Colon (tissue), 2 donors: Measurements from ENCODE around the gene UGT3A1.
"Not testable (repeated sequence)": the region's sequence is repeated elsewhere in the genome, so short reads cannot be mapped to it uniquely, and the experiment has no call there.

Experiments
- FAIRE-seq: peaks from 2 replicates; lab custom pipeline; 2012; peaks lifted over from hg19 to GRCh38; lab: Jason Lieb, UNC
- donor health status: control.
- donor health status: control.

The UGT3A1 gene

GRCh38 chr5:35987776-35988175, 3.4 kb downstream of the UGT3A1 start:
- FAIRE-seq, result peak; percentile 10

DNA sequence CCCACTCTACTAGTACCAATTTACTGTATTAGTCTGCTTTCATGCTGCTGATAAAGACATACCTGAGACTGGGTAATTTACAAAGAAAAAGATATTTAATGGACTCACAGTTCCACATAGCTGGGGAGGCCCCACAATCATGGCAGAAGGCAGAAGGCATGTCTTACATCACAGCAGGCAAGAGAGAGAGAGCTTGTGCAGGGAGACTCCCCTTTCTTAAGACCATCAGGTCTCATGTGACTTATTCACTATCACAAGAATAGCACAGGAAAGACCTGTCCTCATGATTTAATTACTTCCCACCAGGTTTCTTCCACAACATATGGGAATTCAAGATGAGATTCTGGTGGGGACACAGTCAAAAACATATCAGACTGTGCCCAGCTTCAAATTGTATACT, 11.5 kb downstream of the UGT3A1 start:
- FAIRE-seq, result no peak

DNA sequence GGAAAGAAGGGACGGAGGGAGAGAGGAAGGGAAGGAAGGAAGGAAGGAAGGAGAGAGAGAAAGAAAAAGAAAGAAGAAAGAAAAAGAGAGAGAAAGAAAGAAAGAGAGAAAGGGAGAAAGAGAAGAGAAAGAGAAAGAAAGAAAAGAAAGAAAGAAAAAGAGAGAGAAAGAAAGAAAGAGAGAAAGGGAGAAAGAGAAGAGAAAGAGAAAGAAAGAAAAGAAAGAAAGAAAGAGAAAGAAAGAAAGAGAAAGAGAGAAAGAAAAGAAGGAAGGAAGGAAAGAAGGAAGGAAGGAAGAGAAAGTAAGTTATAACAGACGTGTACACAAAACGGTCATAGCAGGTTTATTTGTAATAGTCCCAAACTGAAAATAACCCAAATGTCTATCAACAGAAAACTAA, 14.3 kb downstream of the UGT3A1 start:
- FAIRE-seq, result not testable (repeated sequence)

- no peak for FAIRE-seq
These were observed 16.6 kb downstream of the UGT3A1 start for GRCh38 chr5:35974570-35974969.

GRCh38 chr5:35971878-35972210, 19.3 kb downstream of the UGT3A1 start:
- no peak for FAIRE-seq

- FAIRE-seq, result no peak
These were observed 19.9 kb downstream of the UGT3A1 start for GRCh38 chr5:35971186-35971877.

DNA sequence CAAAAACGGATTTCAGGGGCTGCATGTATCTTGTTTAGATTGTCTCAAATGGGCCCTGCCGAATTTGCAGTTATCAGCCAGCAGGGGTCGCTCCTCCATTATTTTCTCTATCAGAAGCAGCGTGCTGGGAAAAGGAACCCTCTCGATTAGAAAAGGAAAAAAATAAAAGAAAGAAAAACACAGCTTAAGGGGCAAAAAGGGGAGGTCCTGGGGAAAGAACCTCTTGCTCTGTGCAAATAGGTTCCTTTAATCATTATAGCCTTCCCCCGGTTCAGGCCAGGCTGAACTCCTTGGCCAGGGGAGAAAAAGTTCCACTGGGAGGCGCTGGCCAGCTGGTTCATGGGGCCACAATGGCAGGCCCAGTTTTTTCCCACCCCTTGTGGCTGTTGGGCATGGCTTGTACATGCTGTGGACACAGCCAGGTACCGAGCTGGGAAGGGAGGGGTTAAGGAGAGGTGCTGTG, 27.8 kb downstream of the UGT3A1 start:
- FAIRE-seq, result no peak

DNA sequence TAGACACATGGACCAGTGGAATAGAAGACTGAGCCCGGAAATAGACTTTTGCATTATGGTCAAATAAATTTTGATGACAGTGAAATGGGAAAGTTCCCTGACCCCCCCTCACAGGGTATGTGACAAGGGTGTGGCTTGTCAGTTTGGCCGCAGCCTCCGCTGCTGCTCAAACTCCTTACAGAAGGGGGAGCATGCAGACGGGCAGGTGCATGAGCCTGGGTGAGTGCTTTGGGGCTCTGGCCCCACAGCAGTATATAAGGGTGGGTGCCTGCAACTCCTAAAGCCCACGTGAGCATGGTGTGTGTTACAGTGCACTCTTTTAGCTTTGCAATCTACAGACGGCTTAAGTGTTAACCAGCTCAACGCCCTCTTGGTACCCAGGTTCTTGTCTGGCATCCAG, 30.9 kb downstream of the UGT3A1 start:
- FAIRE-seq, result no peak

DNA sequence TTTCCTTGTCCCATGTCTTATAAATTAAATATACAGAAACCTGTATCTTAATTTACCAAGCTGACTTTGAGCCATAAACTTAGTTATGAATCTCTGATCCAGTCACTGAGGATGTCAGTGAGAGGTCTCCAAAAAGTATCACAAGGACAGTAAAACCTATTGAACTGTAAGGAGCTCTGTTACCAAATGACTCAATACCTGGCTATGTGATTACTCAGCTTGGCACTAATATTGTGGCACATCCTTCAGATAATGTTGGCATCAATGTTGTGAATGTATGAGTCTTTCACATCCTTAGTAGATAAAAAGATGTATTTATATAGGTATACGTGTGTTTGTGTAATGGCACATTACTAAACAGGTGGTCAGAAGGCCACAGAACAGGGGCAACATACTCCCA, 34.8 kb downstream of the UGT3A1 start:
- FAIRE-seq, result no peak

DNA sequence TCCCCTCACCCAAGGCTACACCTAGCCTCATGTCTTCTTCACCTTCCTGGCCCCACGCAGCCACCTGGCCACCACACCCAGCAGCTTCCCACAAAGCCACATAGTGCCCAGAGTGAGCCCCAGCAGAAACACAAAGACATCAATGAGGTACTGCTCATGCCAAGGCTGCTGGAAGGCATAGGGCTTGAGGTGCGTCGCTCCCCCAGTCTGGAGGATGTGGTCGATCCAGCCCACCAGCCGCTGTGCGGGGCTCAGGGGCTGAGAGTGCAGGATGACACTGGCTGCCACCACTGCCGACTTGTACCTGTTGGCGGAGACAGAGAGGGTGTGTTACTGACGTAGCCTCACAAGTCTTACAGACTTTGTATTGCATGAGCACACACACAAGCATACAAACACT, 37.0 kb downstream of the UGT3A1 start:
- FAIRE-seq, result no peak

DNA sequence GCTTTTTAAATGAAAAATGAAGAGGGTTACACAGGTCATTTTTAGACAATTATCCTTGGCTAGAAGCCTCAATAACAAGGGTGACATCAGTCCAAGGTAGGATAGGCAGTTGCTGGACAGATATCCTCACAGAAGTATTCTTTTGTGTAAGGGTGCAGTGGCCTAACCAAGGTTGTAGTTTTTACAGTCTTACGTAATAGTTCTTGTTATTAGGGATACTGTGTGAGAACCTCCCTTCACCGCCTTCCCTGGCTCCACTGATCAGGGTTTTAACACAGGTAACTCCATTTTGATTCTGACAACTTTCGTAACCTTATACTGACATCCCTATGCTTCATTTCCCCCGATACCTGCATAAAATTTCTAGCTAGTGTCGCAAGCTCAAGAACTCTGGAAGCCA, 44.1 kb downstream of the UGT3A1 start:
- FAIRE-seq, result no peak

DNA sequence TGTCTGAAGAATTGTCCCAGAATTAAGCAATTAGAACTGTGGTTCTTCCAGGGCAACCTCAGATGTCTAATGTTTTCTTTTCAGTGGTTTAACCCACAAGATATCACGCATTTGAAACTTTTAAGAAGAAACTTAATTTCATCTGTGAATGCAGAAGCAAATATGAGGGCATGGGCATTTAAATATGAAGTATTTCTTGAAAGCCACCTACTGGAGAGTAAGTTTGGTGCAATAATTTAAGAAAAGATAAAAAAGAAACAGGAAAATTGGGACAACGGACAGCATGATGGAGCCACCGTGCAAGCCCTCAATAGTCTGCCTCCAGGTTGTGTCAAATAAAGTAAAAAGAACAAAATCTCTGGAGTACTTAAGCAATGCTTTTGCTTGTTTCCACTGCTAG, 51.6 kb downstream of the UGT3A1 start:
- no peak for FAIRE-seq

DNA sequence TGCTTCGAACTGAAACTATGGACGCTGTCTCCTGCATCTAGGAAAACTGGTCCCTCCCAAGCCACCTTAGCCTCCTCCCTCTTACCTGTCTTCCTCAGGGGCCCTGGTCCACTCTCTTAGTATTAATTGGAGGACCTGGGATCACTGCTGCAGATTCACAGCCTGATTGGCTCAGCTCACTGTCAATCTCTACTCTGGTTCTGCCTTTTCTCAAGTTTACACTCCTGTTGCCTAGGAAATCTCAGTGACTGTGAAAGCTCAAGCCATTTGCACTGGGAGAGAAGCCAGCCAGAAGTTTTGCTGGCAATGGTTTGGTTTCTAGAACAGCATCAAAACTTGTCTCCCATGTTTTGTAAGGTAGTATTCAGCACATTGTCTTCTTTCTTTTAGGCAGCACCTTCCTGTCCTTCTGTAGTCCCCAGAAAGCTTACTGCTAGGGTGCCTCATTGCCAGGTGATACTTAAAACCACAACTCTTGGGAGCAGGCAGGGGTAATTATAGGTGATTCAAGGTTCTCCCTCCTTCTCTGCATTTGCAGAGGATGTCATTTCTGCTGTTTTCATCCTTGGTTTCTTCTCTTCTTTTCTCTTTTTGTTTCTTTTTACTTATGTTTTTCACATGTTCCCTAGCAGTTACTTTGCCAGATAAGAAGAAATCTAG, 52.5 kb downstream of the UGT3A1 start, which contains the start of gene CAPSL:
TSS of gene CAPSL (minus strand) at position 55 of the 660 bp plus-strand sequence. CDS start 17,502 bp downstream, outside the sequence.
- FAIRE-seq, result no peak

GRCh38 chr5:35926389-35927051, 64.7 kb downstream of the UGT3A1 start:
- FAIRE-seq, result no peak

DNA sequence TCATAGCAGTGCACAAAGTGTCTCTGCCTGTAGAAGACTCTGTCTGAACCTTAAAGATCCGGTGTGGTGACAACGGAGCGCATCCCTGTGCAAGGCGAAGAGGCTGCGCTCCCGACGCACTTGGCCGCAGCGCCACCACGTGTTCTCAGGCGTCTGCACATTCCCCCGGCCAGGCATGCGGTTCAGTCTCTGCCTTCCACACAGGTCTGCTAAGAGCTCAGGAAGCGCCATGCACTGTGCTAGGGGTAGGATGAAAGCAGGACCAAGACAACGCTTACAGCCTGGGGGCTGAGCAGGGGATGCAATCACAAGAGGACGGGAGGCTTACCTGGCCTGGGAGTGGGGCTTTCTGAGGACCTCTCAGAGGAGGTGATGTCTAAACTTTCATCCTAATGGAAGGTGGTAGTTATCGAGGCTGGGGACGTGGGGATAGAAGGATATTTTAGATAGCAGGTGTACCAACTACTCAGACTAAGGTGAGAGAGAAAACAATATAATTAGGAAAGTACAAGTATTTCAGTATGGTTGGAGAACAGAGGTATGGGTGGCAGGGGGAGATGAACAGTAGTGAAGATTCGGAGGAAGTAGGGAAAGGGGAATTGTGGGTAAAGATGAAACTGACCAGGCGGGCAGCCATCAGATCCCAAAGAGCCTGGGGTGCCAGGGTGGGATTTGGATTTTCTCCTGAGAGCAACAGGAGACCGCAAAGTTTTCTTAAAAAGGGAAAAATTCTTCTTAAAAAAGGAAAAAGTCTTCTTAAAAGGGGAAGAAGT, 66.1 kb downstream of the UGT3A1 start:
- FAIRE-seq, result no peak

DNA sequence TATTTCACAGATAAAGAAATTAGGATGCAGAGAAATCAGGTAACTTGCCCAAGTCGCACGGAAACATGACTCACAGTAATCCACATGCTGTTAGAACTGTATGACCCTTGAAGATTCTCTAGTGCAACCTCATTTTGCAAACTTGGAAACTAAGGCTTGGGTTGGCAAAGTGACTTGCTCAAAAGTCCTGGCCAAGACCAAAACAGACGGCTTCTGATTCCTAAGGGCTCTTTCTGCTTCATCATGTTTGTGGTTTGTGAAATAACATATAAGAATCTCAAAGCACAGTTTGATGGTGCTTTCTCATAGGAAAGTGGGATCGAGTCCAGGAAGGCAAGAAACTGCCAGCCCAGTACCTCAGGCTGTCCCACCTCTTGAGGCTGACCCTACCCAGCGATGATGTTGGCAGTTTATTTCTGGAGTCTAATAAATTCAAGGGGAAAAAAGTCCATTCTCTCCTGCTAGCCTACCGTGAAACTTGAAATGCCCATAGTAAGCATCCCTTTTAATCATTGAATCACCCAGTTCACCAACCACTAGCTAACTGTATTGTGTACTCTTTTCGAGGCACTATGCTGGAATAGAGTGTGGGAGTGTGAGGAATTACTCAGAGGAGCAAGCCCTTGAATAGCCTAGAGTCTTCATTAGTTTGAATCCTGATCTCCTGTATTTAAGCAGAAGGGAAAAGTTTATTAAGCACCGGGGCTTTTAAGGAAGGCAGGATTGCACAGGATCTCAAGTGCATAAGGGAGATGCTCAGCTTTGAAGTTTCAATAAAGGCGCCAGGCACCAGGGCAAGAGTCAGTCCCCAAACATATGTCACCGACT, 66.9 kb downstream of the UGT3A1 start:
- FAIRE-seq, result no peak

DNA sequence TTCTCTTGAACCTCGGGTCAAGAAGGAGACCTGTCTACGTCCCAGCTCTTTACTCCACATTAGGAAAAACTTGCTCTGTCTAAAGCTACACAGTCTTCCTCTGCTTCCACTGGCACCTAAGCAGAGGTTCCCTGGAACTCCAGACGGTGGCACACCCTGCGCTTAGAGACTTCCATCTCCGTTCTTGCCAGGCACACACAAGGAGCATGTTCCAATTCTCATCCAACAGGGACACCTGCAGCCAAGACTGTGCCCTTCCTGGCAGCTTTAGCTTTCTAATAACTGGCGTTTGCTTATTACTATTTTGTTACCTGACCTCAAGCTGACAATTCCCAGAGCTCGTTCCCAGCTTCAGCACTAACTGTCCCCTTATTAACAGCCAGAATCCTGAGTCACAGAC, 68.7 kb downstream of the UGT3A1 start:
- no peak for FAIRE-seq

- no peak for FAIRE-seq
These were observed 69.3 kb downstream of the UGT3A1 start for GRCh38 chr5:35921930-35922329.

DNA sequence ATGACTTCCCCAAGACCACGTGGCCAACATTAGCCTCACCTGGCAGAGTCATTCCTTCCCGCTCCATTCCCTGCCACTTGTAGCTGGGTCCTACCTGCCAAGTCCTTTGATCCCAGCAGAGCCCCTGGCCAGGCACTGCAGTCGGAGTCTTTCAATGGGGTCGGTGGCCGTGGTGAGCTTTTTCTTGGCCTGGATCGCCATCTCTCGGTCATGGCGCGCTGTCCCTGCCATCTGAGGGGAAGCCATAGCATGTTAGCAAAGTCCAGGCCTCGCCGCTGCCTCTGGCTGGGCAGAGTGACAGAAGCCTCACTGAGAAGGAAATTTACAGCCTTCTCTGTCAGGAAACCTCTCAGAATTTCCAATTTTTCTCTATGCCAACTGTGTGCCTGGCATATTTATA, 70.3 kb downstream of the UGT3A1 start:
- no peak for FAIRE-seq

GRCh38 chr5:35919191-35919590, 72.0 kb downstream of the UGT3A1 start:
- no peak for FAIRE-seq

DNA sequence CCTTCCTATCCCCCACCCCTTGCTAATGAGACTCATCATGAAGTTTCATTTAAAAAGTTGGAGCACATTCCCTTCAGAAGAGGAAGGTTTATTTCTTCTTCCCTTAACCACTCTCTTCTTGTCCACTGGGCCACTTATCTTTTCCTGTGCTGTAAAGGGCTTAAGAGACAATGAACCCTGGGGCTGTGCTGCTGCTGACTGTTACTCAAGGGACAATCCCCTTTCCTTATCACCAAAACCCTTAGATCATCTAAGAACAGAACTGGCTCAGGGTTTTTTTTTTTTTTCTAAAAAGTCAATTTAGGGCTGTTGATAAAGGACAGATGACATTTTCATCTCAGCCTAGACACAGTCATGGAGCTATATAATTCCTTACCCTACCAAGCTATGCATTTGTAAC, 82.4 kb downstream of the UGT3A1 start:
- FAIRE-seq, result no peak

DNA sequence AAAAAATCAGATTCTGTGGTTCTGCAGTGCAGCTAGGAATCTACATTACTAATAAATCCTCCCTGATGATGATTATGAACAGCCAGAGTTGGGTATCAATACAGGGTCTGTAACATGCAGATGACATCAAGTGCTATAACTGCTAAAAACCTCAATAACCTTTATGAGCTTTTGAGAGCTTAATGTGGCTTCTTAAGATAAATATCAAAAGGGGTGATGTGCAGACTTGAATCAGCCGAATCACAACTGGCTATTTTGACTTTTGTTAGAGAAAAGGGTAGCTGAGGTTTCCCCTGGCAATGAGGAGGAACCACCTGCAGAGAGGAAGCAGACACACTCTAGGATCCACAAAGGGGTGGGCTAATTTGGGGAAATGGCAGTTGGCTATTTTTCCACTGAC, 83.0 kb downstream of the UGT3A1 start:
- FAIRE-seq, result no peak
